GM18861 (cell line): ENCODE results near the gene PLXNA2.

Experiments
- ATAC-seq: cut with Tn5 transposase; IDR thresholded peaks from one replicate; pipeline ENCODE4 v1.9.1; 2021; ENCODE audit not compliant: unreplicated experiment

PLXNA2 gene

DNA sequence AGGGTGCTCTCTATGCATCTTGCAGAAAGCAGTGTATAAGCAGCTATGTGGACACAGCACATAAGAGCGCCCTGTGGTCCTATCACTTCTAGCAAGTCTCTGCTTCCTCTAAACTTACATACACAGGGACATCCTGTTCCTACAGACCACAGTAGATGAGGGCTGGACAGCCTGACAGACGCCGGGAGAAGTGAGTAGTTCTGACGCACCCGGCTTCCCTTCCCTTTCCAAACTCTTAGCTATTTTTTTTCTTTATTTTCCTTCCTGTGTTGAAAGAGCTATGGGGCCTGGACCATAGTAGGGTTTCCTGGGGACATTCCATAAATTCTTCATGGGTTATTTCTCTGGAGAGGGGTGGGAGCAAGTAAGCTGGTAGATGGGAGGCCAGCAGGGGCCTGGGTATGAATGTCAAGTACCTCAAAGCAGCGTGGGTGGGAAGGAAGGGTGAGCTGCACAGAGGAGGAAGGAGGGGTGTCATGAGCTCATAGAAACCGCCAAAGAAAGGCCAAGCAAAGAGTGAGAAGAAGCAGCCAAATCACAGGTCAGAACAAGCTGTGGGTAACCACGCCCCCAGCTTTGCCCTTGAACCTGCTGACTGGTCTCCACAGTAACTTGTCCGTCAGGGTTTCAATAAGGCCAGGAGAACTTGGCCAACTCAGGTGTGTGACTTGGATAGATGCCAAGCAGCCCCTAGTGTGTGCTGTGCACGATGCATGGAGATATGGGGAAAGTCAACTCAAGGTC, 36.6 kb downstream of the PLXNA2 start:
- no peak for ATAC-seq

DNA sequence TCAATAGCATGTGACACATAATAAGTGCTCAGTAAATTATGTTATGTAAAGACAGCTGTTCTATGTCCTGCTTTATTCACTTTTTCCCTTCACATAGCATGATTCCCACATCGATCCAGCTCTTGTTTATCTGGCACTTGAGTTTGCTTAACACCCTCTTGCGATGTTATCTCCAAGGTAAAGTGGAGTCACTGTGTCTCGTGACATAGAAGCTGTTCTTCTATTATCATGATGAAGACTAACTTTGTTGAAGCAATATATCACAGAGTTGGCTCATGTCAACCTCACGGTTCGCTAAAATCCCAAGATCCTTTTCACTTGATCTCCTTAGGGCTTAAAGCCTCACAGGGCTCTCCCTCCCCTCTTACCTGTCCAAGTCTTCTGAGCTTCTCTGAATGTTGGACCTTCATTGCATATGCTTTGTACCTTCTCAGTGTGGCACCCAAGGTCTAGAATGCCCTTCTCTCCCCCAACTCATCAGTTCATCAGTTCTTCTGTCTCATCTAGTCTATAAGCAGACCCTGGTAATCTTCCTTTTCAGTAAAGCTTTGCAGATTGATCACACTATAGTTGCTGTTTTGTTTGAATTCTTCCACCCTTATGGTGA, 38.0 kb downstream of the PLXNA2 start:
- no peak for ATAC-seq

- no peak for ATAC-seq
Observed at GRCh38 chr1:208205216-208206013, 38.8 kb downstream of the PLXNA2 start.

- no peak for ATAC-seq
Observed at GRCh38 chr1:208204779-208205178, 39.4 kb downstream of the PLXNA2 start.

GRCh38 chr1:208203848-208204609, 40.2 kb downstream of the PLXNA2 start:
- no peak for ATAC-seq

DNA sequence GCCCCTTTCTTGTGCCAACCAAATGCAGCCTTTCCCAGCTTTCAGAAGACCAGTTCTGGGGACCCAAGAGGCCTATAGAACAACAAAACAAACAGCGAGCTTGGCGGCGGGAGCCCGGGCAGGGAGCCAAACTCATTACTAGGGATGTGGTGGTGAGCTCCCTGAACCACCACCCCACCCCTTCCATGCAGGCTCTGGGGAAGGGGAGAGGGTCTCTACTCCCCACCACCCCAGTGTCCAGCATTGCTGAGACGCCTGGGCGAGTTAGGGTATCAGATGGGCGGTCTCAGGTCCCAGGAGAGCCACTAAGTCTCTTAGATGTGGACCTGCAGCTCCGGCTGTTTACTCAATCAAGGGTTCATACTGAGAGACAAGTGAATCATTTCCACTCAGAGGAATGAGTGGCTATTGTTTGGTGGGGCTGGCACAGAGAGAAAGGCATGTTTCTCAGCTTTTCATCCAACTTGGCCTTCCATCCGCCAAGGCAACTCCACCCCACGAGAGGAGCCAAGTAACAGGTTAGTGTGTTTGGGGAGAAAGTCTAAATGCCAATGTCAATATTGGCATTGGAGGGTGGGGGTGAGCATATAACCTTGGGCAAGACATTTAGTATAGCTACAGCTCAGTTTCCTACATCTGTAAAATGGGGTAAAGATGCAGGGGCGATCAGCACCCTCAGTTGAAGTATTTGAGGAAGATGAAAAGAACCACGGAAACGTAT, 40.9 kb downstream of the PLXNA2 start:
- no peak for ATAC-seq

GRCh38 chr1:208202333-208202995, 41.7 kb downstream of the PLXNA2 start:
- no peak for ATAC-seq

DNA sequence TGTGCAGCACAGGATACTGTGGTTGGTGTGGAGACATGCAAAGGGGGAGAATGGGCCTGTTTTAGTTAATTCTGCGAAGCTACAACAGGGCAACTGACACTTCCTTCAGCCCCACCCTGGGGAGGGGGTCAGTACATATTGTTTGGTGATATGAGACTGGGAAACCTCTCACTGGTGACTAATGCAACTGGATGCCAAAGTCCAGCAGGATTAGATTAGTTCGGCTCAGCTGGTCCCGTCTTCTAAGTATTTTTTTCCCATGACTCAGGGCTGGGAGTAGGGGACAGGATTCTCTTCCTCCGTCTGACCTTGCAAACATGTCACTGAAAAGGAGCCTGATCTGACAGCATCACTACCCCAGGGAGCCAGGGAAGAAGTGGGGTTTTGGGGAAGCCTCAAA, 43.0 kb downstream of the PLXNA2 start:
- no peak for ATAC-seq

DNA sequence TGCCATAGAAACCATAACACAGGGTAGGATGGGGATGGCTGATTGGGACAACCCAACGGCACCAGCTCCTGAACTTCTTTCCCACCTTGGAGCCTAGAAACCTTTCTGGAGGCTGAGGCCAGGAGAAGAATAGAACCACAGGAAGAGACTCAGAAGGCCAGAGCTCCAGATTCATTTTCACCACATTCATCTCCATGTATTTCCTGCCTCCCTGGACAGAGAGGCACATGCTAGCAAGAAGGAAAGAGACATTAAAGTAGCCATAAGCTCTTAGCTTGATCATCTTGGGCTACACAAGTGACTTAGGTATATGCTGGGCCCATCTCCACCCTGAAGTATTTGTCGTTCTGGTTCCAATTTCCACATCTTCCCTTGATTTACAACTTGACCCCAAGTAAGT, 44.1 kb downstream of the PLXNA2 start:
- ATAC-seq, result no peak

DNA sequence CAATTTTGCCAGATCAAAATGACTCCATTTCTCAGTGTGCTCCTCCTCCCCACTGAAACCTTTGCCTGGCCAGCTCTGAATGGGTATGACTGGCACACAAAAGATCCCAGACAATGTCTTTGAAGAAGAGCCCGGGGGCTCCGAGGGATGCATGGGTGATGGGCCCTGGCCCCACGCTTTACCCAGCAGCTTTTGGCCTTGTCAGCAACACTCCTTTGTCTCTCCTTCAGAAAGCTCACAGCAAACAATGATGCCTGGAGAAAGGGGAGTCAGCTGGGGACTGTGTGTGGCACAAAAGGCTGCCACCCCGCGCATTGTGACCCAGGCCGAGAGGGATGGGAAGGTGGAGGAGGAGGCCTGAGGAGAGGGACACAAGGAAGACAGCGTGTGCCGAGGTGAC, 45.9 kb downstream of the PLXNA2 start:
- ATAC-seq, result no peak

- no peak for ATAC-seq
Observed at GRCh38 chr1:208194944-208195343, 49.2 kb downstream of the PLXNA2 start.

DNA sequence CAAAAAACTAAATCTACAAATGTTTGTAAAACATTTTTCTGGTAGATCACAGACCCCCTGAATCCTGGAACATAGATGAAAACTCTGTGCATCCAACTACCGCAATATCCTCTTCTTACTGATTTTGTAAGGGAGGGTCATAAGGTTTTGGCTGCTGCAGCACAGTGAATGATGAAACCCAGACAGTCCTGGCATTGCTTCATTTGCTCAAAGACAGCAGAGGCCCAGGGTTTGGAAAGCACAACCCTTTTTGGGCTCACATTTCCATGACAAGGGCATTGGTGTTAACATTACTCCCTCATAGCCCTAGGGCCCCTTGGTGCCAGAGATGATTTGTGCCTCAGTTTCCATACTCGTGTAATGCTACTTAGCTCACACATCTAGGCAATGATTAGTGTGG, 51.2 kb downstream of the PLXNA2 start:
- no peak for ATAC-seq

DNA sequence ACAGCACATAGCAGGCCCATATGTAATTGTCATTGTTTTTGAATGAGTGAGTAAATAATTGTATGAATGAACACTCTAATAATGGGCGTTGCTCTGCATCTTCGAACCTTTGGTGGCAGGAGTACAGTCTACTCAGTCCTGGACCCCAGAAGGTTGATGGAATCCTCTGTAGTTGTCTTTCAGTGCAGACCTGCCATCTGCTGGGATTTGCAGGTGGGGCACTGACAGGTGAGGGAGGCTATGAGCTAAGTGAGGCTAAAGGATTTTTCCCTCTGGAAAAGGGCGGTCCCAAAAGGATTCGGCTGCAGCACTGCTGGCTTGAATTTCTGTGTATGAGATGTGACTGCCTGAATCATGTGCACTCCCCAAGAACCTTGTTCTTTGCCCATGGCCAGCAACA, 53.4 kb downstream of the PLXNA2 start:
- ATAC-seq, result no peak

GRCh38 chr1:208189716-208190115, 54.5 kb downstream of the PLXNA2 start:
- ATAC-seq, result no peak

DNA sequence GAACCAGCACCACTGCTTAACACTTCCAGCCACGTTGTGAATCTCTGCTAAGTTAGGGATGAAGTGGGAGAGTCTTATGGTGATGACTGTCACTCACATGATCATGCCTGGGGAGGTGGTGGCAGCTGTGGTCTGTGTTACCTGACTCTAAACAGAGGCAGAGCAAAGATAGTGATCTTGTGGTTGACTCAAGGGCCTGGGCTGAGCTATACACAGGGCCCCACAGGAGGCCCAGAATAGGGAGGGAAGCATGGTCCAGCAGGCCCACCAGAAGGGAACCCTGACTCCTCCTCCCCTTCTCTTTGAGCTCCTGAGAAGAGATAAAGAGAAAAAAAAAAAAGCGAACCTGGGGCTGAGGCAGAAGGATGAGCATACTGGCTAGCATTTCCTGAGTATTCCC, 55.0 kb downstream of the PLXNA2 start:
- peak; percentile 64 for ATAC-seq

- no peak for ATAC-seq
Observed at GRCh38 chr1:208188607-208189006, 55.6 kb downstream of the PLXNA2 start.

DNA sequence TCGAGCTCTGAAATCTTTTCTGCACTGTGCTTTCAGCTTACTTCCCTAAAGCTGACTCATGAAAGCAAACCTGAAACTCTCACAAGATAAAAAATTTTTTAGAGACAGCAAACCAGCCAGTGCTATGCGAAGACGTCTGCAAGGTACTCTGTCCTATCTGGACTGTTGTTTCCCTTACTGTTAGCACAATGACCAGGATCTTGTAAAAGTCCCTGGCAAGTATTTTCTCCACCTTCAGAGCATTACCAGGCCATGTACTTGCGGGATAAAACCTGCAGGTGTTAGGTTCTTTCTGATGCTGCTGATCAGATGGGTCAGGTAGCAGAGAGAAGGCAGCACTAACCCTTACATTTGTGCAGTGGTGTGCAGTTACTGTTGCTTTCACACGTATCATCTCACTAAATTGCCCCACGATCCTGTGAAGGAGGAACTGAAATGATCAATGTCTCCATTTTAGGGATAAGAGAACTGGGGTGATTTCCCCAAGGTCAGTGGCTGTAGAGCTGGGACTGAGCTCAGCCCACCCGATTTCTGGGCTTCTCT, 56.6 kb downstream of the PLXNA2 start:
- ATAC-seq, result peak; percentile 64

GRCh38 chr1:208185801-208186231, 58.4 kb downstream of the PLXNA2 start:
- no peak for ATAC-seq

DNA sequence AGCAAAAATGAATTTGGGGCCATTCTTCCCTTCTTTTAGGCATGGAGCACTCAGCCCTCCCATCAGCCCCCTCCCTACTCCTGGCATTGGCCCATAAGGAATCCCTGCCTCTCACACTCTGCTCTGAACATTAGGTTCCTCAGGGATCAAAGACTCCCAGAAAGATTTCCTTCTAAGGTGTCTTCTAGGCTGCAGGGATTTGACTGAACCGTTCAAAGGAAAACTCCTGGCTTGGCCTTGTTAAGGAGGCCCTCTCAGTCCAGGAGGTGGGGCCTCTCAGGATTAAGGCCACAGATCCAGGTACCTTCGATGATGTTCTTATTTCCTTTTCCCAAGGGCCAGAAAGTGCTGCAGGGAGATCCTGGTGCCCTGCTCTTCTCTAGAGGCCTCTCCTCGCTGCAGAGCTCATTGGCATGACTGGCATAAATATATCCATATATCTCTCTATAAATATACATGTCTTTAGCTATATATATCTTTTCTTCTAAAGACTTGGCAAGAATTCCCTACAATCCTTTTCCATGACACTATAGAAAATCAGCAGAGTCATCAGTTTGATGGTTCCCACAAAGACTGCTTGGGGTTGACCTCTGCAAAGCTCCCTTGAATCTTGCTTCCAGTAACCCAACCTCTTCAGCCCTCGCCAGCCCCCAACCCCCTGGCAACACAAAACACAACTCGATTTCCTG, 59.1 kb downstream of the PLXNA2 start:
- no peak for ATAC-seq
